Measurements from ENCODE around the gene MTR. TPM values are rescaled to one million over a fixed set of nuclear protein-coding genes. Genes with fewer than 3 reads are reported as not detected.
A peak's percentile ranks its signal among the peaks of the same experiment; 100 is the strongest.

Gene MTR
- total RNA-seq, 1 experiment from 2014 or later: 26.3 TPM

DNA sequence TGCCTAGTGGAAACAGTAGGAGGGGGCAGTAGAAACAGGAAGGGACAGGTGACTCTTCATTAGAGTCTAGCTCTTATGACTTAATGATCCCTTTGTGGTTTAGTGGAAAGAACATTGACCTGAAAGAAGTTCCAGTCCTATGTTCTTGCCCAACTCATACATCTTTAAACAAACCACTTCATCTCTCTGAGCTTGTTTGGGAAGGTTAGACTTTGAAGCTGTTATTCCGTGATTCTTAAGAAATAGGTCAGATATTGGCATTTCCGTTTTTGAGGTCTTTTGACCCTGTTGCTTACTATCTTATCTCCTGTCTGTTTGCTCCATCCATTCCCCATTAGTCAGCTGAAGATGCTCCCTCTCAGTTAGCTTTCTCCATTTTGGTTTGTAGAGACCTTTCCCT, 38.5 kb downstream of the MTR start:
- peak in 1 of 2 experiments; percentile 11 for DNase-seq
- no peaks in the 10 kb centered on the region for H3K27me3 Mint-ChIP-seq (ENCODE audit: insufficient read depth, unreplicated experiment)
- H3K9me3 Mint-ChIP-seq (ENCODE audit: unreplicated experiment): no peaks in the 10 kb centered on the region
- no peak overlapping the region for H3K27ac Mint-ChIP-seq (ENCODE audit: unreplicated experiment)
- H3K4me3 ChIP-seq (ENCODE audit: low read depth, low read length): no peak overlapping the region
- CTCF ChIA-PET: interaction anchor here (0.6 kb wide), 1 partner anchor 174 kb away, joined by 3 read pairs; no protein-coding TSS in a partner anchor
- H3K36me3 ChIP-seq (ENCODE audit: control insufficient read depth, insufficient read depth, low read length): no peaks in the 10 kb centered on the region
- H3K4me1 ChIP-seq: no peaks in the 10 kb centered on the region; the same call in none of the 2 replicates
- H3K27me3 ChIP-seq (replicated peaks; ENCODE audit: control insufficient read depth, insufficient read depth, low read length): no peaks in the 10 kb centered on the region
- H3K36me3 Mint-ChIP-seq (ENCODE audit: insufficient read depth, unreplicated experiment): peaks cover 5% of the 10 kb centered on the region
- intact Hi-C loops (cut with micrococcal nuclease; ENCODE audit: unreplicated experiment): no loop called here
- H3K4me1 Mint-ChIP-seq (ENCODE audit: low read depth, unreplicated experiment): no peaks in the 10 kb centered on the region
- BruUV-seq (replicated peaks): no TSS peak
- POLR2A ChIA-PET: no interaction called here
- TF ChIP-seq CTCF (IDR thresholded peaks at IDR 0.05; ENCODE audit: insufficient read depth in 1 of 2, low read depth in 1 of 2, low read length in 1 of 2, severe bottlenecking in 1 of 2, unreplicated experiment in 1 of 2): no peak
- no peak overlapping the region for H3K4me3 Mint-ChIP-seq (ENCODE audit: unreplicated experiment)
- no peaks in the 10 kb centered on the region for H3K9me3 ChIP-seq

- no peak overlapping the region for H3K4me3 ChIP-seq (ENCODE audit: low read depth, low read length)
- no peaks in the 10 kb centered on the region for H3K36me3 ChIP-seq (ENCODE audit: control insufficient read depth, insufficient read depth, low read length)
- H3K9me3 Mint-ChIP-seq (ENCODE audit: unreplicated experiment): no peaks in the 10 kb centered on the region
- H3K27ac Mint-ChIP-seq (ENCODE audit: unreplicated experiment): no peak overlapping the region
- H3K27me3 ChIP-seq (replicated peaks; ENCODE audit: control insufficient read depth, insufficient read depth, low read length): no peaks in the 10 kb centered on the region
- H3K4me3 Mint-ChIP-seq (ENCODE audit: unreplicated experiment): no peak overlapping the region
- intact Hi-C loops (cut with micrococcal nuclease; ENCODE audit: unreplicated experiment): loop anchor here (1.0 kb wide), 1 partner anchor 40 kb away; the partner anchor contains the start of gene MTR
- no TSS peak for BruUV-seq (replicated peaks)
- no peaks in the 10 kb centered on the region; the same call in none of the 2 replicates for H3K4me1 ChIP-seq
- no peaks in the 10 kb centered on the region for H3K4me1 Mint-ChIP-seq (ENCODE audit: low read depth, unreplicated experiment)
- peaks cover 5% of the 10 kb centered on the region for H3K36me3 Mint-ChIP-seq (ENCODE audit: insufficient read depth, unreplicated experiment)
- POLR2A ChIA-PET: no interaction called here
- no peaks in the 10 kb centered on the region for H3K9me3 ChIP-seq
- no peak for TF ChIP-seq CTCF (IDR thresholded peaks at IDR 0.05; ENCODE audit: insufficient read depth in 1 of 2, low read depth in 1 of 2, low read length in 1 of 2, severe bottlenecking in 1 of 2, unreplicated experiment in 1 of 2)
- CTCF ChIA-PET: no interaction called here
- no peak for DNase-seq
- H3K27me3 Mint-ChIP-seq (ENCODE audit: insufficient read depth, unreplicated experiment): no peaks in the 10 kb centered on the region
Measured at GRCh38 chr1:236834876-236835275, 39.8 kb downstream of the MTR start.

- no TSS peak for BruUV-seq (replicated peaks)
- Histone ChIP-seq H3K4me3 (ENCODE audit: low read depth, low read length) (no peak overlapping the region), H3K4me1 (no peaks in the 10 kb centered on the region; the same call in none of the 2 replicates), H3K36me3 (ENCODE audit: control insufficient read depth, insufficient read depth, low read length) (no peaks in the 10 kb centered on the region), H3K9me3 (no peaks in the 10 kb centered on the region), H3K27me3 (replicated peaks; ENCODE audit: control insufficient read depth, insufficient read depth, low read length) (no peaks in the 10 kb centered on the region)
- DNase-seq: peak; percentile 48 to 62
- Mint-ChIP-seq H3K4me1 (ENCODE audit: low read depth, unreplicated experiment) (no peaks in the 10 kb centered on the region), H3K36me3 (ENCODE audit: insufficient read depth, unreplicated experiment) (peaks cover 5% of the 10 kb centered on the region), H3K4me3 (ENCODE audit: unreplicated experiment) (no peak overlapping the region), H3K9me3 (ENCODE audit: unreplicated experiment) (no peaks in the 10 kb centered on the region), H3K27ac (ENCODE audit: unreplicated experiment) (no peak overlapping the region), H3K27me3 (ENCODE audit: insufficient read depth, unreplicated experiment) (no peaks in the 10 kb centered on the region)
- ChIA-PET POLR2A (no interaction called here), CTCF (no interaction called here)
- TF ChIP-seq CTCF (IDR thresholded peaks at IDR 0.05; ENCODE audit: insufficient read depth in 1 of 2, low read depth in 1 of 2, low read length in 1 of 2, severe bottlenecking in 1 of 2, unreplicated experiment in 1 of 2): no peak
- intact Hi-C loops (cut with micrococcal nuclease; ENCODE audit: unreplicated experiment): loop anchor here (1.0 kb wide), 1 partner anchor 40 kb away; the partner anchor contains the start of gene MTR
Measured at GRCh38 chr1:236835491-236835890, 40.4 kb downstream of the MTR start.

Measured in Caco-2 (cell line).